NCI-H1417 (cell line): ENCODE measurements around the gene SNX1.
A peak's percentile ranks its signal among the peaks of the same experiment; 100 is the strongest.

ENCODE experiments used
- DNase-seq, 3 experiments: peaks; one replicate each; lab custom pipeline; 2025; lab: John Stamatoyannopoulos, UW

SNX1 gene

GRCh38 chr15:64162869-64163658 lies 67.3 kb downstream of the SNX1 start, which contains the start of gene PPIB:
Gene PPIB (minus strand): TSS chr15:64163022. CDS start chr15:64162986, 36 bp downstream.
- peak; percentile 93 to 99 (median 99) for DNase-seq

GRCh38 chr15:64163659-64164362 lies 68.0 kb downstream of the SNX1 start:
- DNase-seq, result peak in 1 of 3 experiments; percentile 41

- no peak for DNase-seq
These were observed 68.7 kb downstream of the SNX1 start for GRCh38 chr15:64164436-64164835.

GRCh38 chr15:64166102-64166890 lies 70.5 kb downstream of the SNX1 start:
- no peak for DNase-seq

GRCh38 chr15:64180235-64180824 lies 84.5 kb downstream of the SNX1 start:
- peak; percentile 12 to 73 (median 73) for DNase-seq

GRCh38 chr15:64182859-64183370 lies 87.1 kb downstream of the SNX1 start:
- no peak for DNase-seq

GRCh38 chr15:64185146-64185911 lies 89.5 kb downstream of the SNX1 start:
- DNase-seq, result no peak

GRCh38 chr15:64187396-64188191 lies 91.8 kb downstream of the SNX1 start:
- DNase-seq, result no peak
